ENCODE data around the gene PCNT. TPM values are rescaled to one million over a fixed set of nuclear protein-coding genes. Genes with fewer than 3 reads are reported as not detected.

Gene PCNT
- polyA plus RNA-seq, 1 donor from 2014 or later = 28.2 TPM

- Histone ChIP-seq H3K79me2 (replicated peaks; ENCODE audit: insufficient read depth, low read length) (no peaks in the 10 kb centered on the region), H4K20me1 (ENCODE audit: insufficient read depth) (no peaks in the 10 kb centered on the region), H3F3A (ENCODE audit: insufficient read depth, low read length, poor library complexity, severe bottlenecking) (no peaks in the 10 kb centered on the region), H3K36me3 (ENCODE audit: insufficient read depth, low read length) (no peaks in the 10 kb centered on the region), H3K27me3 (ENCODE audit: insufficient read depth, low read depth, low read length) (no peaks in the 10 kb centered on the region), H2AFZ (ENCODE audit: low read depth, low read length) (no peak overlapping the region), H3K4me2 (ENCODE audit: low read length) (no peak overlapping the region), H3K9ac (ENCODE audit: low read length) (no peak overlapping the region), H3K4me3 (ENCODE audit: low read length) (no peak overlapping the region), H3K9me2 (ENCODE audit: insufficient read depth, low read length) (no peaks in the 10 kb centered on the region), H3K9me3 (ENCODE audit: low read length) (no peaks in the 10 kb centered on the region), H3K27ac (ENCODE audit: low read length) (no peak overlapping the region)
- TF ChIP-seq SMC3 (conservative IDR thresholded peaks at IDR 0.05; ENCODE audit: poor library complexity) = no peak
- TF ChIP-seq EZH2 (IDR thresholded peaks at IDR 0.05; ENCODE audit: borderline replicate concordance, insufficient read depth, low read length, poor library complexity, severe bottlenecking) = no peak
- TF ChIP-seq TAF1 (IDR thresholded peaks at IDR 0.05; ENCODE audit: low read depth) = no peak
- TF ChIP-seq, protein P1, sequence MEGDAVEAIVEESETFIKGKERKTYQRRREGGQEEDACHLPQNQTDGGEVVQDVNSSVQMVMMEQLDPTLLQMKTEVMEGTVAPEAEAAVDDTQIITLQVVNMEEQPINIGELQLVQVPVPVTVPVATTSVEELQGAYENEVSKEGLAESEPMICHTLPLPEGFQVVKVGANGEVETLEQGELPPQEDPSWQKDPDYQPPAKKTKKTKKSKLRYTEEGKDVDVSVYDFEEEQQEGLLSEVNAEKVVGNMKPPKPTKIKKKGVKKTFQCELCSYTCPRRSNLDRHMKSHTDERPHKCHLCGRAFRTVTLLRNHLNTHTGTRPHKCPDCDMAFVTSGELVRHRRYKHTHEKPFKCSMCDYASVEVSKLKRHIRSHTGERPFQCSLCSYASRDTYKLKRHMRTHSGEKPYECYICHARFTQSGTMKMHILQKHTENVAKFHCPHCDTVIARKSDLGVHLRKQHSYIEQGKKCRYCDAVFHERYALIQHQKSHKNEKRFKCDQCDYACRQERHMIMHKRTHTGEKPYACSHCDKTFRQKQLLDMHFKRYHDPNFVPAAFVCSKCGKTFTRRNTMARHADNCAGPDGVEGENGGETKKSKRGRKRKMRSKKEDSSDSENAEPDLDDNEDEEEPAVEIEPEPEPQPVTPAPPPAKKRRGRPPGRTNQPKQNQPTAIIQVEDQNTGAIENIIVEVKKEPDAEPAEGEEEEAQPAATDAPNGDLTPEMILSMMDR (IDR thresholded peaks at IDR 0.05; ENCODE audit: poor library complexity, severe bottlenecking) = no peak
- no peak for TF ChIP-seq RAD21 (conservative IDR thresholded peaks at IDR 0.05)
- no peak for TF ChIP-seq MXI1 (conservative IDR thresholded peaks at IDR 0.05; ENCODE audit: poor library complexity, severe bottlenecking)
- no peak for TF ChIP-seq REST (IDR thresholded peaks at IDR 0.05; ENCODE audit: borderline replicate concordance)
- TF ChIP-seq POLR2AphosphoS5 (IDR thresholded peaks at IDR 0.05) = no peak
- no peak for TF ChIP-seq EP300 (conservative IDR thresholded peaks at IDR 0.05; ENCODE audit: poor library complexity, severe bottlenecking)
Observed at GRCh38 chr21:46355161-46356004, 31.4 kb downstream of the PCNT start.

DNA sequence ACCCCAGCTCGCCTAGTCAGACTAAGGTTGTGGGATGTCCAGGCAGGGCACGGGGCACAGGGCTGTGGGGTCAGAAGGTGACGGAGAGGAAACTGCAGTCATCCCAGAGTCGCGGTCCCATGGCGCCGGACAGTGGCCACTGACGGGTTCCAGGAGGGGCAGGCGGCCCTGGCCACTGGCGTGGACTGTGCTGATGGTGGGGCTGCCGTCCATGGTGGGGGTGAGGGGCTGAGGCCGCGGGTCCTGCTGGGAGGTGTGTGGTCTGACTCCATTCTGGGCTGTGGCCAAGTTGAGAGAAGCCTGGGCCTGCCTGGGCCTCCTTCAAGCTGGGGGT lies 32.0 kb downstream of the PCNT start:
- H3K79me2 ChIP-seq (replicated peaks; ENCODE audit: insufficient read depth, low read length) = no peaks in the 10 kb centered on the region
- no peak overlapping the region for H3K4me3 ChIP-seq (ENCODE audit: low read length)
- no peaks in the 10 kb centered on the region for H3K9me2 ChIP-seq (ENCODE audit: insufficient read depth, low read length)
- no peak overlapping the region for H3K4me2 ChIP-seq (ENCODE audit: low read length)
- no peak for TF ChIP-seq EZH2 (IDR thresholded peaks at IDR 0.05; ENCODE audit: borderline replicate concordance, insufficient read depth, low read length, poor library complexity, severe bottlenecking)
- TF ChIP-seq SMC3 (conservative IDR thresholded peaks at IDR 0.05; ENCODE audit: poor library complexity) = no peak
- no peak for TF ChIP-seq POLR2AphosphoS5 (IDR thresholded peaks at IDR 0.05)
- no peak for TF ChIP-seq MXI1 (conservative IDR thresholded peaks at IDR 0.05; ENCODE audit: poor library complexity, severe bottlenecking)
- TF ChIP-seq REST (IDR thresholded peaks at IDR 0.05; ENCODE audit: borderline replicate concordance) = no peak
- TF ChIP-seq TAF1 (IDR thresholded peaks at IDR 0.05; ENCODE audit: low read depth) = no peak
- TF ChIP-seq RAD21 (conservative IDR thresholded peaks at IDR 0.05) = no peak
- TF ChIP-seq, protein P1 (IDR thresholded peaks at IDR 0.05; ENCODE audit: poor library complexity, severe bottlenecking) = no peak
- TF ChIP-seq EP300 (conservative IDR thresholded peaks at IDR 0.05; ENCODE audit: poor library complexity, severe bottlenecking) = no peak
- no peaks in the 10 kb centered on the region for H4K20me1 ChIP-seq (ENCODE audit: insufficient read depth)
- H3K9me3 ChIP-seq (ENCODE audit: low read length) = no peaks in the 10 kb centered on the region
- no peak overlapping the region for H2AFZ ChIP-seq (ENCODE audit: low read depth, low read length)
- H3K27ac ChIP-seq (ENCODE audit: low read length) = no peak overlapping the region
- no peaks in the 10 kb centered on the region for H3F3A ChIP-seq (ENCODE audit: insufficient read depth, low read length, poor library complexity, severe bottlenecking)
- no peaks in the 10 kb centered on the region for H3K27me3 ChIP-seq (ENCODE audit: insufficient read depth, low read depth, low read length)
- no peak overlapping the region for H3K9ac ChIP-seq (ENCODE audit: low read length)
- H3K36me3 ChIP-seq (ENCODE audit: insufficient read depth, low read length) = no peaks in the 10 kb centered on the region
